Right atrium auricular region (tissue), 2 donors: ENCODE measurements around the gene SLC2A3. TPM values are rescaled to one million over a fixed set of nuclear protein-coding genes. Genes with fewer than 3 reads are reported as not detected.
"Not testable (repeated sequence)": the region's sequence is repeated elsewhere in the genome, so short reads cannot be mapped to it uniquely, and the experiment has no call there.

Experiments used
- DNase-seq: peaks from one replicate; pipeline ENCODE4 v3.0.0-alpha.2; 2019; ENCODE audit warnings: low spot score
- H3K27ac ChIP-seq, 2 donors: fragments of 200-600 bp; sonication (generic); 1 replicate in 1 of 2; 2 replicates in 1 of 2; pipeline ENCODE4 v1.5.1; 2016 to 2019
- H3K27me3 ChIP-seq, 2 donors: fragments of 200-600 bp; sonication (generic); one replicate each; pipeline versions ENCODE4 v1.5.1 to v1.6.0; 2017 to 2019
- H3K36me3 ChIP-seq: fragments of 200-600 bp; sonication (generic); one replicate; pipeline ENCODE4 v1.5.1; 2016
- H3K4me1 ChIP-seq, 2 donors: fragments of 200-600 bp; sonication (generic); one replicate each; pipeline versions ENCODE4 v1.5.1 to v1.6.0; 2017 to 2019
- H3K4me3 ChIP-seq, 2 donors: fragments of 200-600 bp; sonication (generic); 1 replicate in 1 of 2; 2 replicates in 1 of 2; pipeline ENCODE4 v1.5.1; 2017 to 2019; ENCODE audit warnings: mild to moderate bottlenecking in 1 of 2, moderate library complexity in 1 of 2
- H3K9me3 ChIP-seq, 2 donors: fragments of 200-600 bp; sonication (generic); one replicate each; pipeline ENCODE4 v1.5.1; 2019
- CTCF ChIP-seq, 2 donors: fragments of 200-600 bp; sonication (generic); IDR thresholded peaks; one replicate each; pipeline ENCODE4 v1.5.1; 2019; ENCODE audit warnings: antibody characterized with exemption in 2 of 2
- total RNA-seq, 2 donors: library from RNA; depleted of rRNA; stranded (reverse); fragments of >200 nt; gene quantifications; one replicate each; pipeline ENCODE4 v1.1.0, GENCODE V29; 2016

The SLC2A3 gene
- total RNA-seq, 2 donors from 2014 or later = 13.7 to 17.5 TPM

- TF ChIP-seq CTCF (IDR thresholded peaks at IDR 0.05) = no peak
- H3K36me3 ChIP-seq = no peaks in the 10 kb centered on the region
- no peak for DNase-seq
- H3K27ac ChIP-seq = peak overlapping the region in 1 of 2 donors; percentile 46
- peaks cover 0 to 14% of the 10 kb centered on the region in 2 donors for H3K4me1 ChIP-seq
- H3K4me3 ChIP-seq = no peak overlapping the region
- no peaks in the 10 kb centered on the region for H3K27me3 ChIP-seq
- no peaks in the 10 kb centered on the region for H3K9me3 ChIP-seq
Measured at GRCh38 chr12:7961395-7962178, 25.6 kb upstream of the SLC2A3 start.

GRCh38 chr12:7959701-7960121 lies 23.7 kb upstream of the SLC2A3 start:
- peaks cover 0 to 14% of the 10 kb centered on the region in 2 donors for H3K4me1 ChIP-seq

GRCh38 chr12:7959278-7959677 lies 23.3 kb upstream of the SLC2A3 start:
- DNase-seq = no peak
- Histone ChIP-seq H3K36me3 (no peaks in the 10 kb centered on the region), H3K4me3 (no peak overlapping the region)

More at GRCh38 chr12:7959701-7960121, 23.7 kb upstream of the SLC2A3 start:
- DNase-seq = no peak
- H3K27ac ChIP-seq = no peak overlapping the region
- no peaks in the 10 kb centered on the region for H3K36me3 ChIP-seq
- no peak overlapping the region for H3K4me3 ChIP-seq
- no peaks in the 10 kb centered on the region for H3K27me3 ChIP-seq
- TF ChIP-seq CTCF (IDR thresholded peaks at IDR 0.05) = no peak
- no peaks in the 10 kb centered on the region for H3K9me3 ChIP-seq

GRCh38 chr12:7954877-7955276 lies 18.9 kb upstream of the SLC2A3 start:
- H3K27me3 ChIP-seq, H3K9me3 ChIP-seq, H3K4me1 ChIP-seq, H3K27ac ChIP-seq, H3K4me3 ChIP-seq, DNase-seq, H3K36me3 ChIP-seq: not testable (repeated sequence)

More at GRCh38 chr12:7959278-7959677, 23.3 kb upstream of the SLC2A3 start:
- no peak overlapping the region for H3K27ac ChIP-seq
- peaks cover 0 to 14% of the 10 kb centered on the region in 2 donors for H3K4me1 ChIP-seq
- no peaks in the 10 kb centered on the region for H3K9me3 ChIP-seq
- TF ChIP-seq CTCF (IDR thresholded peaks at IDR 0.05) = no peak
- H3K27me3 ChIP-seq = no peaks in the 10 kb centered on the region

- H3K27me3 ChIP-seq, H3K4me1 ChIP-seq, H3K9me3 ChIP-seq, H3K36me3 ChIP-seq, H3K4me3 ChIP-seq, H3K27ac ChIP-seq, DNase-seq: not testable (repeated sequence)
Measured at GRCh38 chr12:7954418-7954817, 18.4 kb upstream of the SLC2A3 start.

- not testable (repeated sequence) for H3K36me3 ChIP-seq, H3K4me3 ChIP-seq, H3K27ac ChIP-seq, H3K4me1 ChIP-seq, DNase-seq, H3K9me3 ChIP-seq, H3K27me3 ChIP-seq
Measured at GRCh38 chr12:7953912-7954311, 17.9 kb upstream of the SLC2A3 start.

- H3K4me3 ChIP-seq = no peak overlapping the region
- no peaks in the 10 kb centered on the region for H3K36me3 ChIP-seq
- H3K4me1 ChIP-seq = no peaks in the 10 kb centered on the region
- DNase-seq = no peak
- no peak for TF ChIP-seq CTCF (IDR thresholded peaks at IDR 0.05)
- no peak overlapping the region for H3K27ac ChIP-seq
- no peaks in the 10 kb centered on the region for H3K27me3 ChIP-seq
- H3K9me3 ChIP-seq = no peaks in the 10 kb centered on the region
Measured at GRCh38 chr12:7951671-7952070, 15.7 kb upstream of the SLC2A3 start.

- not testable (repeated sequence) for H3K4me1 ChIP-seq, H3K27me3 ChIP-seq, H3K36me3 ChIP-seq, DNase-seq, H3K9me3 ChIP-seq, H3K4me3 ChIP-seq, H3K27ac ChIP-seq
Measured at GRCh38 chr12:7950230-7950943, 14.4 kb upstream of the SLC2A3 start.
